WTC11 (cell line): ENCODE data around the gene PXDC1. TPM values are rescaled to one million over a fixed set of nuclear protein-coding genes. Genes with fewer than 3 reads are reported as not detected.
A peak's percentile ranks its signal among the peaks of the same experiment; 100 is the strongest.

Source experiments
- ATAC-seq: fragments of 200-7000 bp; cut with Tn5 transposase; 2 replicates; pipeline ENCODE4 v1.10.0; 2021; ENCODE audit warnings: mild to moderate bottlenecking, moderate library complexity
- CTCF ChIA-PET: fragments of 300-600 bp; sonication (Branson Sonifier 250); formaldehyde crosslinking; loops from one replicate; lab custom pipeline; 2021; ENCODE audit warnings: antibody characterized with exemption; lab: Charles Lee
- POLR2A ChIA-PET: fragments of 350-600 bp; sonication (Branson Sonifier 250); formaldehyde crosslinking; loops from one replicate; lab custom pipeline; 2021; ENCODE audit warnings: antibody characterized with exemption; lab: Charles Lee
- DNase-seq: peaks from one replicate; pipeline ENCODE4 v3.0.0; 2021; ENCODE audit warnings: low spot score
- H3K27ac Mint-ChIP-seq: 2 replicates; pipeline ENCODE4 v1.8.0; 2021; ENCODE audit warnings: mixed read lengths
- H3K27me3 Mint-ChIP-seq: 2 replicates; pipeline ENCODE4 v1.8.0; 2021; ENCODE audit warnings: low read depth, mild to moderate bottlenecking, moderate library complexity, mixed read lengths
- H3K36me3 Mint-ChIP-seq: 2 replicates; pipeline ENCODE4 v1.8.0; 2021; ENCODE audit warnings: mixed read lengths
- H3K4me1 Mint-ChIP-seq: 2 replicates; pipeline ENCODE4 v1.8.0; 2022; ENCODE audit warnings: mixed read lengths
- H3K4me3 Mint-ChIP-seq: 2 replicates; pipeline ENCODE4 v1.8.0; 2021; ENCODE audit warnings: mild to moderate bottlenecking, moderate library complexity, mixed read lengths
- H3K9me3 Mint-ChIP-seq: 2 replicates; pipeline ENCODE4 v1.8.0; 2021; ENCODE audit warnings: mixed read lengths
- EMX1 ChIP-seq: fragments of 250-450 bp; sonication (Bioruptor Pico); IDR thresholded peaks from 2 replicates; pipeline ENCODE4 v1.8.0; 2021; ENCODE audit warnings: mild to moderate bottlenecking
- FOXK1 ChIP-seq: sonication (generic); formaldehyde crosslinking; IDR thresholded peaks from 2 replicates; pipeline ENCODE4 v1.8.0; 2022; ENCODE audit warnings: mild to moderate bottlenecking, moderate library complexity, missing genetic modification reagents
- GRHL2 ChIP-seq: fragments of 250-450 bp; sonication (Bioruptor Pico); IDR thresholded peaks from 2 replicates; pipeline ENCODE4 v1.8.0; 2022; ENCODE audit warnings: mild to moderate bottlenecking, moderate library complexity; ENCODE audit not compliant: insufficient replicate concordance, severe bottlenecking
- IRF2 ChIP-seq: sonication (generic); formaldehyde crosslinking; IDR thresholded peaks from 2 replicates; pipeline ENCODE4 v1.8.0; 2022; ENCODE audit warnings: low read depth, missing genetic modification reagents, borderline replicate concordance
- NFYB ChIP-seq: sonication (generic); formaldehyde crosslinking; conservative IDR thresholded peaks from 2 replicates; pipeline ENCODE4 v1.8.0; 2022; ENCODE audit warnings: low read depth, missing genetic modification reagents
- NR3C1 ChIP-seq: sonication (generic); formaldehyde crosslinking; conservative IDR thresholded peaks from 2 replicates; pipeline ENCODE4 v1.8.1; 2023; ENCODE audit warnings: low read depth, mild to moderate bottlenecking, missing genetic modification reagents
- OVOL2 ChIP-seq: fragments of 250-450 bp; sonication (Bioruptor Pico); IDR thresholded peaks from 2 replicates; pipeline ENCODE4 v1.9.0; 2021; ENCODE audit warnings: mild to moderate bottlenecking, borderline replicate concordance
- TEAD1 ChIP-seq: sonication (generic); formaldehyde crosslinking; IDR thresholded peaks from 2 replicates; pipeline ENCODE4 v1.8.0; 2022; ENCODE audit warnings: mild to moderate bottlenecking, missing genetic modification reagents
- ZNF232 ChIP-seq: sonication (generic); formaldehyde crosslinking; IDR thresholded peaks from 2 replicates; pipeline ENCODE4 v1.8.0; 2022; ENCODE audit warnings: mild to moderate bottlenecking, missing genetic modification reagents
- total RNA-seq: library from RNA; stranded (reverse); gene quantifications from 3 replicates; pipeline ENCODE4 v1.2.3, GENCODE V29; 2021
- TF ChIP-seq, protein P1 (sequence below): sonication (generic); formaldehyde crosslinking; IDR thresholded peaks from 2 replicates; pipeline ENCODE4 v1.8.1; 2022; ENCODE audit warnings: low read depth, mild to moderate bottlenecking, moderate library complexity, missing genetic modification reagents, borderline replicate concordance
- TF ChIP-seq, protein P2 (sequence below): fragments of 250-450 bp; sonication (Bioruptor Pico); IDR thresholded peaks from 2 replicates; pipeline ENCODE4 v1.8.0; 2021; ENCODE audit warnings: mild to moderate bottlenecking
- TF ChIP-seq, protein P3 (sequence below): fragments of 250-450 bp; sonication (Bioruptor Pico); IDR thresholded peaks from 2 replicates; pipeline ENCODE4 v1.9.0; 2021; ENCODE audit warnings: mild to moderate bottlenecking
- TF ChIP-seq, protein P4 (sequence below): sonication (generic); formaldehyde crosslinking; IDR thresholded peaks from 2 replicates; pipeline ENCODE4 v1.8.1; 2022; ENCODE audit warnings: missing genetic modification reagents, borderline replicate concordance
- TF ChIP-seq, protein P5 (sequence below): sonication (generic); formaldehyde crosslinking; IDR thresholded peaks from 2 replicates; pipeline ENCODE4 v1.8.1; 2023; ENCODE audit warnings: mild to moderate bottlenecking, missing genetic modification reagents, moderate library complexity
- TF ChIP-seq, protein P6 (sequence below): sonication (generic); formaldehyde crosslinking; IDR thresholded peaks from 2 replicates; pipeline ENCODE4 v1.8.0; 2022; ENCODE audit warnings: mild to moderate bottlenecking, missing genetic modification reagents

PXDC1 gene
- total RNA-seq, 1 experiment from 2014 or later = 3.3 TPM

DNA sequence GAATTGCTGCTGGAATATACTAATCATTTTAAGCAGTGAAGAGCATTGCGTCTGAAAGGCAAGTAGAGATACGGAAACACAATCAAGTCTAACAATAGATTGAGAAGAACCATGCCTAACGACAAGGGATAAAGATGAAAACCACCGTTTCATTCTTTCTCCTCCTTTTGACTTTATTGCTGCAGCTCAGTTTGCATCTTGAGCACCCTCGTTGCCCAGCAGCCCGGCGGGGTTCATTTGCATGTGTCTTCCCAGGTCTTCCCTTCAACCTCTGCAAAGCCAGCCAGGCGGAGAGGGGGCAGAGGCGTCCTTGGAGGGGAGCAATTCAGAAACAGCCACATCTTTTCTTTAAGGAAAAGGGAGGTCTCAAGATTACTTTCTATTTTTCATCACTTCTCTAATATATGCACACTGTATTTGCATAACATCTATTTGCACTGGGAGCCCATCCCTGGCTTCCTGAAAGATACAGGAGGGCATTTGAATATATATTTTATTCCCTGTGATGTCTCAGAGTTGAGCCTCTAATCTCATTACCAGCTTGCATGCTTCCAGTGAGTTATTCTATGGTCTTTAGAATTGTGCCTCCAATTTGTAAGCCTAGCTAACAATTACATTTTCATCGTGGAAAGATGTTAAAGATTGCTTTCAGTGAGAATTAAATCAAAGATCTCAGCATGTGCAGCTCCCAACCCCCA is 18.7 kb upstream of the PXDC1 start:
- Mint-ChIP-seq H3K36me3 (no peaks in the 10 kb centered on the region), H3K9me3 (peaks cover 12% of the 10 kb centered on the region), H3K4me1 (peaks cover 22% of the 10 kb centered on the region), H3K27me3 (no peaks in the 10 kb centered on the region), H3K4me3 (no peak overlapping the region), H3K27ac (no peak overlapping the region)
- ATAC-seq = peak; percentile 83
- ChIA-PET POLR2A (no interaction called here), CTCF (interaction anchor here (1.2 to 3.7 kb wide), 3 partner anchors 79 to 208 kb away, joined by 4 to 21 read pairs (median 8); partner anchors contain the start of gene FAM50B)
- DNase-seq = peak; percentile 54
- TF ChIP-seq FOXK1 = no peak
- TF ChIP-seq, protein P1, sequence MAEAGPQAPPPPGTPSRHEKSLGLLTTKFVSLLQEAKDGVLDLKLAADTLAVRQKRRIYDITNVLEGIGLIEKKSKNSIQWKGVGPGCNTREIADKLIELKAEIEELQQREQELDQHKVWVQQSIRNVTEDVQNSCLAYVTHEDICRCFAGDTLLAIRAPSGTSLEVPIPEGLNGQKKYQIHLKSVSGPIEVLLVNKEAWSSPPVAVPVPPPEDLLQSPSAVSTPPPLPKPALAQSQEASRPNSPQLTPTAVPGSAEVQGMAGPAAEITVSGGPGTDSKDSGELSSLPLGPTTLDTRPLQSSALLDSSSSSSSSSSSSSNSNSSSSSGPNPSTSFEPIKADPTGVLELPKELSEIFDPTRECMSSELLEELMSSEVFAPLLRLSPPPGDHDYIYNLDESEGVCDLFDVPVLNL (CRISPR knock-in tag) = no peak
- no peak for TF ChIP-seq NR3C1 (CRISPR knock-in tag)
- TF ChIP-seq, protein P2, sequence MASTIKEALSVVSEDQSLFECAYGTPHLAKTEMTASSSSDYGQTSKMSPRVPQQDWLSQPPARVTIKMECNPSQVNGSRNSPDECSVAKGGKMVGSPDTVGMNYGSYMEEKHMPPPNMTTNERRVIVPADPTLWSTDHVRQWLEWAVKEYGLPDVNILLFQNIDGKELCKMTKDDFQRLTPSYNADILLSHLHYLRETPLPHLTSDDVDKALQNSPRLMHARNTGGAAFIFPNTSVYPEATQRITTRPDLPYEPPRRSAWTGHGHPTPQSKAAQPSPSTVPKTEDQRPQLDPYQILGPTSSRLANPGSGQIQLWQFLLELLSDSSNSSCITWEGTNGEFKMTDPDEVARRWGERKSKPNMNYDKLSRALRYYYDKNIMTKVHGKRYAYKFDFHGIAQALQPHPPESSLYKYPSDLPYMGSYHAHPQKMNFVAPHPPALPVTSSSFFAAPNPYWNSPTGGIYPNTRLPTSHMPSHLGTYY (CRISPR knock-in tag) = no peak
- TF ChIP-seq, protein P3, sequence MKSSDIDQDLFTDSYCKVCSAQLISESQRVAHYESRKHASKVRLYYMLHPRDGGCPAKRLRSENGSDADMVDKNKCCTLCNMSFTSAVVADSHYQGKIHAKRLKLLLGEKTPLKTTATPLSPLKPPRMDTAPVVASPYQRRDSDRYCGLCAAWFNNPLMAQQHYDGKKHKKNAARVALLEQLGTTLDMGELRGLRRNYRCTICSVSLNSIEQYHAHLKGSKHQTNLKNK = no peak
- TF ChIP-seq, protein P4, sequence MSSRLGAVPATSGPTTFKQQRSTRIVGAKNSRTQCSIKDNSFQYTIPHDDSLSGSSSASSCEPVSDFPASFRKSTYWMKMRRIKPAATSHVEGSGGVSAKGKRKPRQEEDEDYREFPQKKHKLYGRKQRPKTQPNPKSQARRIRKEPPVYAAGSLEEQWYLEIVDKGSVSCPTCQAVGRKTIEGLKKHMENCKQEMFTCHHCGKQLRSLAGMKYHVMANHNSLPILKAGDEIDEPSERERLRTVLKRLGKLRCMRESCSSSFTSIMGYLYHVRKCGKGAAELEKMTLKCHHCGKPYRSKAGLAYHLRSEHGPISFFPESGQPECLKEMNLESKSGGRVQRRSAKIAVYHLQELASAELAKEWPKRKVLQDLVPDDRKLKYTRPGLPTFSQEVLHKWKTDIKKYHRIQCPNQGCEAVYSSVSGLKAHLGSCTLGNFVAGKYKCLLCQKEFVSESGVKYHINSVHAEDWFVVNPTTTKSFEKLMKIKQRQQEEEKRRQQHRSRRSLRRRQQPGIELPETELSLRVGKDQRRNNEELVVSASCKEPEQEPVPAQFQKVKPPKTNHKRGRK (CRISPR knock-in tag) = no peak
- TF ChIP-seq NFYB (CRISPR knock-in tag) = no peak
- no peak for TF ChIP-seq ZNF232 (CRISPR knock-in tag)
- no peak for TF ChIP-seq IRF2
- TF ChIP-seq TEAD1 (CRISPR knock-in tag) = no peak
- no peak for TF ChIP-seq GRHL2 (CRISPR knock-in tag)

DNA sequence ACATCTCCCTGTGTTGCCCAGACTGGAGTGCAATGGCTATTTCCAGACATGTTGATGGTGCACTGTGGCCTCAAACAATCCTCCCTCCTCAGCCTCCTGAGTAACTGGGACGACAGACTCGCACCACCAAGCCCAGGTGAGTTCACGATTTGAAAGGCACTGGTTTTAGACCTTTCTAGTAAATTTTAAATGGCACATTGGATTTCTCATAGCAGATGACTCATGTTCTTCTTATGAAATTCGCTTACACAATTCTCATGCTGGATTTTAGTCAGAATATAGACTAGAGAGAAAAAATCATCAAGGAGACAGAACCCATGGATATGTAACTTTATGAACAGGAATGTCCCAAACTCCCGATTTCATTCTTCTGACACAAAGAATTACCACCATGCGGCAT is 18.1 kb upstream of the PXDC1 start:
- H3K27me3 Mint-ChIP-seq = no peaks in the 10 kb centered on the region
- H3K4me1 Mint-ChIP-seq = peaks cover 25% of the 10 kb centered on the region
- POLR2A ChIA-PET = no interaction called here
- ATAC-seq (no peak), DNase-seq (no peak)
- peaks cover 12% of the 10 kb centered on the region for H3K9me3 Mint-ChIP-seq
- H3K27ac Mint-ChIP-seq = no peak overlapping the region
- no peaks in the 10 kb centered on the region for H3K36me3 Mint-ChIP-seq
- H3K4me3 Mint-ChIP-seq = no peak overlapping the region
- CTCF ChIA-PET = interaction anchor here (1.2 to 3.7 kb wide), 3 partner anchors 80 to 208 kb away, joined by 4 to 21 read pairs (median 8); partner anchors contain the start of gene FAM50B
- TF ChIP-seq OVOL2 (CRISPR knock-in tag) (no peak), ZNF232 (CRISPR knock-in tag) (no peak), EMX1 (no peak)
- TF ChIP-seq, protein P5, sequence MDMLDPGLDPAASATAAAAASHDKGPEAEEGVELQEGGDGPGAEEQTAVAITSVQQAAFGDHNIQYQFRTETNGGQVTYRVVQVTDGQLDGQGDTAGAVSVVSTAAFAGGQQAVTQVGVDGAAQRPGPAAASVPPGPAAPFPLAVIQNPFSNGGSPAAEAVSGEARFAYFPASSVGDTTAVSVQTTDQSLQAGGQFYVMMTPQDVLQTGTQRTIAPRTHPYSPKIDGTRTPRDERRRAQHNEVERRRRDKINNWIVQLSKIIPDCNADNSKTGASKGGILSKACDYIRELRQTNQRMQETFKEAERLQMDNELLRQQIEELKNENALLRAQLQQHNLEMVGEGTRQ (CRISPR knock-in tag) = no peak
- TF ChIP-seq, protein P6, sequence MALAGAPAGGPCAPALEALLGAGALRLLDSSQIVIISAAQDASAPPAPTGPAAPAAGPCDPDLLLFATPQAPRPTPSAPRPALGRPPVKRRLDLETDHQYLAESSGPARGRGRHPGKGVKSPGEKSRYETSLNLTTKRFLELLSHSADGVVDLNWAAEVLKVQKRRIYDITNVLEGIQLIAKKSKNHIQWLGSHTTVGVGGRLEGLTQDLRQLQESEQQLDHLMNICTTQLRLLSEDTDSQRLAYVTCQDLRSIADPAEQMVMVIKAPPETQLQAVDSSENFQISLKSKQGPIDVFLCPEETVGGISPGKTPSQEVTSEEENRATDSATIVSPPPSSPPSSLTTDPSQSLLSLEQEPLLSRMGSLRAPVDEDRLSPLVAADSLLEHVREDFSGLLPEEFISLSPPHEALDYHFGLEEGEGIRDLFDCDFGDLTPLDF (CRISPR knock-in tag) = no peak
